HG02840 (cell line): ENCODE data around the gene STARD3.

ENCODE experiments used
- ATAC-seq: cut with Tn5 transposase; IDR thresholded peaks from one replicate; pipeline ENCODE4 v1.9.1; 2021; ENCODE audit warnings: mild to moderate bottlenecking, moderate library complexity, moderate number of reproducible peaks; ENCODE audit not compliant: unreplicated experiment, low FRiP score

STARD3 gene

DNA sequence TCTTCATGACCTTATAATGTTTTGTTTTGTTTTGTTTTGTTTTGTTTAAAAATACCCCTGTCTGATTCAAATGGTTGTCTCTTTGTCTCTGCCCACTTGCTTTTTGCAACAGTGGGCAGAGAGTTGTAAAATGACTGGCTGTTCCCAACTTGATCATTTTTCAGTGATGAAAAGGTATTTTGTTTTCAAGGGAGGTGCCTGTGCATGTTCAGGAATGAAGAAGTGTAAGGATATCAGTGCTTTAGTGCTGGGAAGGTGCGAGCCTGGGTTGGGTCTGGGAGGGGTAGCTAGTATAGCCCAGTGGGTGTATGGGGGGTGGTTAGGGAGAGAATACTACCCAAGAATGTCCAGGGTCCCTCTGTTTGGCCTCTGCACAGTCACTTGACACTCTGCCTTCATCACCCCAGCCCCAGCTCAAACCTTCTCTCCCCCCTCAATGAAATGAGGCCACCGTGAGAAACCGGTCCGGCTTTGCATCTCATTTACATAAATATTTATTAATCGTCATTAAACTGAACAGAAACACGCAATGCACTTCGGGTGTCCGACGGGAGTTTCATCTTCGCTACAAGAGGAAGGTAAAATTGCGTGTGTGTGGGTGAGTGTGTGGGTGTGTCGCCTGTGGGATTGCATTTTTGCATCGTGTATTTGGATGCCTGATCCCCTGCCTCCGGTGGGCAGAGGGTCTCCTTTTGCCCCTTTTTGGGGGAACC, 33.5 kb upstream of the STARD3 start:
- ATAC-seq = no peak

DNA sequence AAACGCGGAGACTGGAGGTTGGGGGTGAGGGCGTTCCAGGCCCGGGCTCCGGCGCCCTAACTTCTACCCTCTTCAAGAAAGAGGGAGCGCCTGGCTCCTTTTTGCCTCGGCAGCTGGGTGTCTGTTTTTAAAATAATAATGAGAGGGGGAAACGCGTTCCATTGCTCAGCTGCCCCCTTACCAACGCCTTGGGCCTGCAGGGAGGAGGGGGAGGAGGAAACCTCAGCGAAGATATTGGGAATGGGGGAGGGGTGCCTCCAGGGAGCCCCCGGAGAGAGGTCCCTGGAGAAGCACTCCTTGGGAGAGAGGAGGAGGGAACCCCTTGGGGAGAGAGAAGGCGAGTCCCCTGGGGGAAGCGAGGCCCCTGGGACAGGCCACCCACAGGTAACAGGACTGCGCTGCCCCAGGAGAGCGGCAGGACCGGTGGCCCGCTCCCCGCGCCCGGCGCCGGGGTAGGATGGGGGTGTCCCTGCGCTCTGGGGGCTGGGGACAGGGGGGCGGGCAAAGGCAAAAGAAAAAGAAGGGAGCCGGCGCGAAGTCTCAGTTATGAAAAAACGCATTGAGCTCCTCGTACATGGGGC, 31.9 kb upstream of the STARD3 start:
- no peak for ATAC-seq

DNA sequence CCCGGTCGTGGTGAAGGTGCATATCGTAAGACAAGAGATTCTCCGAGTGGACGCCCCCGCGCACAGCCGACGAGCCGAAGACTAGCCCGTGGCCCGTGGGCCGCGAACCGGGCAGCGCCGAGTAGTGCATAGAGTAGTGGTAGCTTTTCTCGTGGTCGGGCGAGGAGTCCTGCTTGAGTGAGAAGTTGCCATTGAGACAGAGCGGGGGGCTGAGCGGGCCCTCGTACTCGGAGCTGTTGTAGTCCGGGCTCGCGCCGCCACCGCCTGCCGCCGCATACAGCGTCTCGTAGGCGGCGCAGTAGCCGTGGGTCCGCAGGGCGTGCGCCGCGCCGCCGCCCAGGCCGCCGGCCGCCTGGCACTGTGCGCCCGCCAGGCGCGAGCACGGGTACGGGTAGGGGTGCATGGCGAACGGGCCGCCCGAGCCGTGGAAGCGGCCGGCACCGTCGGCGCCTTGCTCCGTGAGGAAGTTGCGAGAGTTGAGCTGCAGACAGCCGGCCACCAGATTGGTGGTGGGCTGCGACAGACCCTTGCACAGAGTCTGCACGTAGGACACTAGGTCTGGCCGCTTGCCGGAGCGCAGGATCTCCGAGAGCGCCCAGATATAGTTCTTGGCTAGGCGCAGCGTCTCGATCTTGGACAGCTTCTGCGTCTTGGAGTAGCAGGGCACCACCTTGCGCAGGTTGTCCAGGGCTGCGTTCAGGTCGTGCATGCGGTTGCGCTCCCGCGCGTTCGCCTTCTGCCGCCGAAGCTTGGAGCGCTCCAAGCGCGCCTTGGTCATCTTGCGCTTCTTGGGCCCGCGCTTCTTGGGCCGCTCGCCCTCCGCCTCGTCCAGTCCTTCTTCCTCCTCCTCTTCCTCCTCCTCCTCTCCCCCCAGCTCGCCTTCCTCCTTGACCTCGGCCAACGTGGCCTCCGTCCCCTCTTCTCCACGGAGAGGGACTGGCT, 31.2 kb upstream of the STARD3 start:
- no peak for ATAC-seq

DNA sequence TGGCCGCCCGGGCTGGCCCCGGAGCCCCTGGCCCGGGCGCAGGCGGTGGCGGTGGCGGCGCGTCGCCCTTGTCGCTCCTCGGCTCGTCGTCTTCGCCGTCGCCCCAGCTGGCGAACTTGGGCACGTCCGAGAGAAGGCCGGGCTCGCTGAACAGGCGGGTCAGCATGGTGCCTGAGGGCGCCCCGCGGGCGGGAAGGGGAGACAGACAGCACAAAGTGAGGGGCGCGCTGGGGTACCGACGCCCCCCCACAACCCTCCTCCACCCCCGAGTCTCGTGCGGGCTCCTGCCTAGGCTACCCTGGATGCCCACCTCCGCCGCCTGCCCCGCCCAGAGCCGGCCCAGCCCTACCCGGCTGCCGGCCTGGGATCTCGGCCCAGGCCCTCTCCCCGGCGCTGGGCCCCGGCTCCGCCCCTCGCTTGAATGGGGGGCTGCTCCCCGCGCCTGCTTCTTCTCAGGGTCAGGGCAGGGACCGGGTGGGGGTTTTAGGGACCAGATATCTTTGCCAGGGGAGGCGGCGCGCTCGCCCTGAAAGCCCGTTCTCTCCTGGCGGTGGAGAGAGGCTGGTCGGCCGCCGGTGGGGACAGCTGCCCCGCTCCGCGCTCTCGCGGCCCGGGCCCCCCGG, 30.4 kb upstream of the STARD3 start:
- no peak for ATAC-seq

DNA sequence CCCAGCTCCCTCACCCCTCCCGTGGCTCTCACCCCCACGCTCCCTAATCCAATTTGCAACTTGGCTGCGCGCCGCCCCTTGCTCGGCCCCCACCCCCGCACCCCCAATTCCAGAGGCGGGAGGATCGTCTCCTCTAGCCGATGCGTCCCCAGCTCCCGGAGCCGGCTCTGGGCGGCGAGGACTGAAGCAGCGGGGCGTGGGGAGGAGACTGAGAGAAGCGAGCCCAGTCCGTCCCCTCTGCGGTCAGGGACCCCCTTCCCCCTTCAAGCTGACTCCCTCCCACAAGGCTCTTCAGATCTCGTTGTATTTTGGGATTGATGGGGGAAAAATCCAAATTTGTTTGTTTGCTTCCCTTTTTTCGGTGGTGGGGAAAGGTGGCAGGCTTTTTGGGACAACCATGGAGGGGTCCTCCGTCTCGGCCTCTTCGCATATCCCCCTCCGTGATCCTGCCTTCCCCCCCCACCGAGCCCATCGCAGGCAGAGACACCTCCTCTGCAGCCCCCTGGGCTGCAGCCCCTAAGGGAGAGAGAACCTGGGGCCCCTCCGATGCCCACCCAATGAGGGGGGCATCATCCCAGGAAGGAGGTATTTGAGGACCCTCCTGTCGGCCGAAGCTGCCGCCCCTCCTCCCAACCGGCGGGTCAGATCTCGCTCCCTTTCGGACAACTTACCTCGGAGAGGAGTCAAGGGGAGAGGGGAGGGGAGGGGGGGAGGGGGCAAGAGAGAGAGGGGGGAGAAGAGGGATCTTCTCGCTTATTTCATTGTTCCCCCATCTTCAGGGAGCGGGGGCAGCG, 29.7 kb upstream of the STARD3 start:
- ATAC-seq = no peak

DNA sequence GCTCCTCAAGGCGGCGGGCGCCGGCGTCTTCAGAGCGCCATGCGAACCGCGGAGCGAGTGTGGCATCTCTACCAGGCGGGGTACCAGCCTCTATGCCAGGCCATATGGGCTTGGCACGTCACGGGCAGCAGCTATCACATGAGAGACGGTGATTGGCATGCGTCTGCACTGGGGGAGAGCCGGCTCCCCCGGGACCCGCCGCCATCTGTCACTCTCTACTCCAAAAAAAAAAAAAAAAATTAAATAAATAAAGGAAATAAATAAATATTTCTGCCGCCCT, 29.2 kb upstream of the STARD3 start, which contains the start of gene NEUROD2:
Gene NEUROD2 (minus strand): TSS at position 70 of the 280 bp plus-strand sequence. CDS start 1,321 bp downstream, outside the sequence.
- ATAC-seq = no peak

DNA sequence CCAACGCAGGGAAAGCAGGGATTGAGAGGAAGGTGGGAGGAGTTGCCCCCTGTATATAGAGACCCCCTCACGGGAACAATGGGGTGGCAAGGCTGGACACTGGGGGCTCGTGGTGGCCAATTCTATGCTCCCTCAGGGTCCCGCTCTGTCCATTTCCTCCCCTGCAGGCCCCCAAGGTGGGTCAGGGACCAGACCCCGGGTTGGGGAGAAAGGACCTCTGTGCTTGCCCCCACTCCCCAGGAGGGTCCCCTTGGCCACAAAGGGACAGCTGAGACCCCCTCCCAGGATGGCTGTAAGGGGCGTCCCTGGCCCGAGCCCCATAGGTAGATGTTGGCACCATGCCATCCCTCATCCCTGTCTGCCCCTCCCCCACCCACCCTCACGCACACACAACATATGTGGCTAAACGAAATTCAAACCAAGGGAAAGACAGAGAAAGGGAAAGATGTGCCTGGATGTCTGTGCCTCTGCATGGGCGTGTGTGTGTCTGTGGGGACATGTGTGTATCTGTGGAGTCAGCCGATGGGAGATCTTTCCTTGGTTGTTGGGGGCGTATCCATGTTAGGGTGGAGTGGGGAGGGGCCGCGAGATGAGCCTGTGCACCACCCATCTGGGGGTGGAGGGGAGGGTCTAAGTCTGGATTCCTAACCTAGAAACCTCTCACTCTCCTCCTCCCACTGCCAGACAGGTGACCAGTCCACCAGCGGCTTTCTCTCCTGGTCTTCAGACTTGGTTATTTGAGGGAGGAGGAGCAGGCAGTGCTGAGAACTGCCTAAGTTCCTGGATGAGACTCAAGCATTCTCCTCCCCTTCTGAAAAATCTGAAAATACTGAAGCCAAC, 28.6 kb upstream of the STARD3 start:
- ATAC-seq = no peak

DNA sequence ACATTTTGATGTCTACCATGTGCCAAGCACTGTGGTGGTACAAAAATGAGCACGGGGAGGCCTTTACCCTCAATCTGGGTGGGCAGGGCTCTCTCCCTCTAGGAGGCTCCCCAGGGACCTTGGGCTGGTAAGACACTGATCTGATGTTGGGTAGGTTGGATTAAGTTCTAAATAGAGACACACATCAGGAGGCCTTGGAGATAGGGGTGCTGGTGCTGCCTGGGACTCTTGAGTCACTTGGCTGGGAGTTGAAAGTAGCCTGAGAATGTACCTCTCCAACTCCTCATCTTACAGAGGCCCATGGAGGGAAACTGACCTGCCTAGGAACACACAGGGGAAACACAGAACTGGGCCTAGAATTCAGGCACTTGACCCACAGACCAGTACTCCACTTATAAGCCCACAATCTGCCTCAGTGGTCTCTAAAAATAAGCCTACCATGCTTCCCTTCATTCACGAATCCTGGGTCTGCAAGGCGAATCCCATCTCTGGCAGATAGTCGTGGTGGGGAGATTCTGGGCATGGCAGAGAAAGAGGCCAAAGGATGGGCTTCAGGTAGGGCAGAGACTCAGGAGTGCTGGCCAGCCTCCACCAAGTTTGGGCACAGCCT, 27.4 kb upstream of the STARD3 start:
- no peak for ATAC-seq

DNA sequence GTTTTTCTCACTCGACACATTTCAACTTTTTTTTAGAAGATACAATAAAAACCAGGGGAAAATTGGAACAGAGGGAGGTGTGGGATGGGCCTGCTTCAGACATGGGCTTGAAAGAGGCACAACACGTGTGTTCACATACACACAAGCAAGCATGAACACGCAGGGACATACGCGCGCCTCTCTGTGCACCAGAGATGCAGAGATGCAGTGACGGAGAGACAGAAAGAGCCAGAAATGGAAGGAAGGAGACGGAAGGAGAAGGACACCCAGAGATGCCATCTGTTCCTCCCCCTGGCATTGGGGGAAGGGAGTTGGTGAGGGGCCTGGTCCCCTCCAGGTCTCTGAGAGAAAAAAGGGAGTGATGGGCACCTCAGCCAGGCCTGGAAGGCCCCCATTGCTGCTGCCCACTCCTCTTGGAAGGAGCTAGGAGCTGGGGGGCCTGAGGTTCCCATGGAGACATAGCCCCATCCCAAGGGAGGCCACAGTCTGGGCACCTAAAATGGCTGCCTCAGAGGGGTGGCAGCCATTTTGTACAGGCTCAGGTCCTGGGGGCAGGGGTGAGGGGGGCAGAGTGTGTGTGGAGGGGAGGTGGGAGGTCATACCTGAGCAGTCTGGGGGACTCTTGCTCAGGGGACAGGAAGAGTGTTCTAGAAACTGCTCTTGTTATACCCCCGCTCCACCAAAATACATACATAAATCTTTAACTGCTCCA, 25.4 kb upstream of the STARD3 start:
- ATAC-seq = no peak

DNA sequence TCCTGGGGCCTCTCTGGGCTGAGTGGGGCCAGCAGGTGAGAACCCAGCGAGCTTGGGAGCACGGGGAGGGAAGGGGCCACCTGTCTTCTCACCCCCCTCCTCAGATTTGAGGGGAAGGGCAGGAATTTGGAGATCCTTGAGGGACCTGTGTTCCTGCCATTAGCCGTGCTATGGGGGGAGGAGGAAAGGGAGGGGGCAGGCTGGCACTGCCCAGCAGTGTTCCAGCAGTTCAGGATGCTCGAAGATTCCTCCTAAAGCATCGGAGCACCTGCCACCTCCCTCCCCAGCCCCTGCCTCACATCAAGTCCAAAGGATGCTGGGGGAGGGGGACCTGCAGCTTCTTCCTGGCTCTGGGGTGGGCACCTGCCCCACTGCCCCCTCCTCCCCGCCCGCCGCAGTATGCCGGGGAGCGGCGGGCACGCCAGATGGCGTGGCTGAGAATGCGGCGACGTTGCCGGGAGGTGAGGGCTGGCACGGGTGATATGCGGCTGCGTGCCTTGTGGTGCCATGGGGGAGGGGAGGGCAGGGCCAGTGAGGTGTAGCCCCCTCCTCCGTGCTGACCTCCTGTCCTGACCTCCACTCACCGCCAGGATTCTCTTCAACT, 24.6 kb upstream of the STARD3 start:
- no peak for ATAC-seq

DNA sequence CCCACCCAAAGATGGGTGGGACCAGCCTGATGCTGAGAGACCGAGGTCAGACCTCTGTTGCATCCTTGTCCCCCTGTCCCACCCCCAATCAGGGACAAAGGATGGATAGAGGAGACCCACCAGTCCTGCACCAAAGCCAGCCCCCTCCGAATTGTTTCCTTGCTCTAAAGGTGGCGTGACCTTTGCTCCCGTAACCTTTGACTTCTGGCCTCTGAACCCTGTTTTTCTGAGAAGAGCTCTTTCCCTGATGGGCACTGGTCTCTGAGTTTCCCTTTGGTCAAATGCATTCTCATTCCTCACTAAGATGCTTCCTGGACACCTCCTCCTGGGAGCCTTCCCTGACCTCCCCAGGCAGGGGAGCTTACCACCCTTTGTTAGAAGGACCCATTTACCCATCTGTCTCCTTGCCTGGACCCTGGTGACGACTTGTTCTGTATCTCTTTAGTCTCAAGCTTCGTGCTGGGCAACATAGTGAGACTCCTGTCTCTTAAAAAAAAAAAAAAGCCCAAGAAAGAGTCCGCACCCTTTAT, 23.9 kb upstream of the STARD3 start:
- no peak for ATAC-seq

DNA sequence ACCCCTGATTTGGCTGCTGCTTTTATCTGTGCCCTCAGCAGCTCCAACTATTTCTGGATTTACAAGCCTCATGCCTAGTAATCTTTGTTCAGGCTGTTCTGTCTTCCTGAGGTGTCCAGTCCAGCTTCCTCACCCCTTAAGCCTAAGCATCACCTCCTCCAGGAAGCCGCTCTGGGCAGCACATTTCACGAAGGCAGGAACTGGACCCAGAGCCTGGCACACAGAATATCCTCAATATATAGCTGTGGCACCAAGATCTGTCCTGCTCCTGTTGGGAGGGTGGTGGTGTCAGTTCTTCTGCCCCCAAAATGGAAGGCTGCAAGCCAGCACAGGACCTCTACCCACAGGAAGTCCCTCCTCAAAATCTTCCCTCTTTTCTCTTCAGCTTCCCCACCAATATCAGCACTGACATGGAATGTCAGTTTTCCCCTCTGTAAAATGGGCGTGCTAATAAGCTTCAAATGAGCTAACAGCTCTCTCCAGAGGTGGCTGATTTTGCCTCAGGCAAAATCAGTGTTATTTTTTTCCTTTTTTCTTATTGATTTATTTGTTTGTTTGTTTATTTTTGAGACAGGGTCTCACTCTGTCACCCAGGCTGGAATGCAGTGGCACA, 22.3 kb upstream of the STARD3 start:
- no peak for ATAC-seq

DNA sequence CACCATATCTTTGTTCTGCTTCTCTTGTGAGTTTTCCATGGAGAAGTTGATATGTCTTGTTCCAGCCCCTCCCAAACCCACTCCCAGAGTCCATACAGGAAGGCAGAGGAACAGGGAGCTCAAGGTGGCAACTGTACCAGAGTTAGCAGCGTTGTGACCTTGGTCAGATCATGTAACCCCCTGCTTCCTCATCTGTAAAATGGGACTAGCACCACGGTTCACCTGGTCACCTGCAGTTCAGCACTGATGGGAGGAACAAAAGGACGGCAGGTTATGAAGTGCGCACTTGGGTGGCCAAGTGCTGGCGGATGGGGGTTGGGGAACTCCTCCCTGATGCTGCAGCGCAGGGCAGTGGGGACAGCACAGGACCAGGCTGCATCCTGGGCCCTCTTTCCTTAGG, 21.5 kb upstream of the STARD3 start:
- ATAC-seq = no peak

DNA sequence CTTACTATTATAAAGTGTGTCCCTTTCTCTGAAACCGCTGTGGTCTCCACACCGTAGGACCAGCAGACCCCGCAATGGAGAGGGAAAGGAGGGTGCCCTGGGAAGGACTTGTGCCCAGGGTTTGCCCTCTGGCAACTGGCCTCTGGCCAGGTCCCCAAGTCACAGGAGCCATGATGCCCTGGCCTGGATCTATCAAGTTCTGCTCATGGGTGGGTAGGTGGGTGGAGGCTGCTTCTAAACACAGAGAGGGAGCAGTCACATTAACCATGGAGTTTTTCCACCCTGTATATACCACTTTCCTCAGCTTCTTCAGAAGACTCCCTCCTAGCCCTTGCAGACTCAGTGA, 19.9 kb upstream of the STARD3 start:
- ATAC-seq = no peak

DNA sequence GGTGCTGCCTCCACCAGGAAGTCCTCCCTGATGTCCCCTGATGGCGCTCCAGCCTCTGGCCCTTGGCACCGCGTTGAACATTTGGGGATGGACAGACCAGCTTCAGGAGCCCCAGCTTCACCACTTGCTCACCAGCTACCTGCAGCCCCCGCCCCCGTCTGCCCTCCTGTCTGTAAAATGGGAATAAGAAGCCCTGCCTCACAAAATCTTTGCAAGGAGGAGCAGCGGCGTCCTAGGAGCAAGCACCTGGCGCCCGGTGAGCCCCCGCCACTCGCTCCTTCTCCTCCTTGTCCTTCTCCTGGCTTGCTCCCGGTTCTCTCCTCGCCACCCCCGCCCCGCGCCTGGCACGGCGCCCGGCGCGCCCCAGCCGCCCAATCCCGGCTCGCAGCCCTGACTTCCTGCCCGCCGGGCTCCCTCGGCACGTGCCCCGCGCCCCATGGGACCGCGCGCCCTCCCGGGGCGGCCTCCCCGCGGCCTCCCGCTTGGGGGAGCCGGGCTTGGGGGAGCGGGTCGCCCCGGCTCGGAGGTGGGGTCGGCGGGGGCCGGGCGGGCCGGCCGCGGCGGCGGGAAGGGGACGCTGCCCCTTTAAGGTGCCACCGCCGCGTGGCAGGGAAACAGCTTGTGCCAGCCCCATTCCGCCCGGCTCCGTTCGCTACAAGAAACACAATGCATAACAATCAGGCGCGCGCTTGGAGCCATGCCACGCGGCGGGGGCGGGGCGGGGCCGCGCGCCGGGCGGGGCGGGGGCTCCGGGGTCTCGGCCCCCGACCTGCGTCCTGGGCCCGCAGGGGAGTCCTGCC, 19.3 kb upstream of the STARD3 start:
- no peak for ATAC-seq

DNA sequence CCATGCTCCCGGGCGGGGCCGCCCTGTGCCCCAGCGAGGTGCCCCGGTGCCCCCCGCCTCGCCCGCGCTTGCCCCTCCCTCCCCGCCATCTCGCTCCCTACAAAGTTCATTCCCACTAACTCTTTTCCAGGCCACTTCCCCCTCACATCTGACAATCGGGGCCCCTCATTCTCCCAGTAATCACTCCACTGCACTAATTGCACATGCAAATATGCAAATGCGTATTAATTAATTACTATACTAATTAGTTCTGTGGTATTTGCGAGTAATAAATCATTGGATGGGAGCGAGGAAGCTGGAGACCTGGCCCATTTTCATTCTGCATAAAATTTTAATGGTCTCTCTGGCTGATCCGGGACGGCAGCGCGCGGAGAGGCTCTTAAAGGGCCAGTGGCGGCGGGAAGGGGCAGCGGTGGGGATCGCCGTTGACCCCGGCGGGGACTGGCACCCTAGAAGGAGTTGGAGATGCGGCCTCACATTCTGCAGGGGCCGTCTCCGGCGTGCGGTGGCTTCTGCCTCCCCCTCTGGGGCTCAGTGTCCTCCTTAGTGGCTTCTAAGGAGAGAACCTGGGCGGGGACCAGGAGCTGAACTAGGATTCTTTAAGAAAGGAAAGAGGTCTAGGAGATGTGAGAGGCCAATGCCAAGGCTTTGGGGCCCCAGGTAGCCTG, 18.6 kb upstream of the STARD3 start:
- no peak for ATAC-seq
